Activated gamma-delta T cell treated with Interleukin-2 at 50 U/mL for 16 hours (primary cell): ENCODE measurements around the gene CACNA1C.
"Not testable (repeated sequence)": the region's sequence is repeated elsewhere in the genome, so short reads cannot be mapped to it uniquely, and the experiment has no call there.

Source experiments
- DNase-seq: peaks from one replicate; pipeline ENCODE4 v3.0.0-alpha.2; 2020

CACNA1C gene

GRCh38 chr12:2683283-2684025 lies 630.7 kb downstream of the CACNA1C start:
- DNase-seq = no peak

GRCh38 chr12:2684026-2684325 lies 631.2 kb downstream of the CACNA1C start:
- DNase-seq = not testable (repeated sequence)

GRCh38 chr12:2685620-2686279 lies 633.0 kb downstream of the CACNA1C start:
- not testable (repeated sequence) for DNase-seq

- DNase-seq = no peak
Measured at GRCh38 chr12:2686280-2686646, 633.5 kb downstream of the CACNA1C start.

DNA sequence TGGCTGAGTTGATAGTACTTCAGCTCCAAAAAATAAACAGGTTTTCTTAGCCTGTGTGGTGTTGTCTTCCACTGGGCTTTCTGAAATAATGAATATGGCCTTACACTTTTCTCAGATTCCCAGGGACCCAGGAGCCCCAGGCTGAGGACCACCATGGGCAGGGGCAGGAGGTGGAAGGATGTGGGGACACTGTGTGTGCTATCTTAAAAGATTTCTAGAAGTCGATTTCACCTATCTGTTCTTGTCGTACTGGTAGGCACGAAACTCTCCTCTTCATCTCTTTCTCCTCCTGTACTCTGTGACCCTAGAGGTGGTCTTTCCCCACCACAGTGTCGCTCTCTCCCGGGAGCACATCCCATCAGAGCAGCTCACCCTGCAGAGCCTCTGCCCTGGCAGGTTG lies 634.3 kb downstream of the CACNA1C start:
- DNase-seq = no peak

DNA sequence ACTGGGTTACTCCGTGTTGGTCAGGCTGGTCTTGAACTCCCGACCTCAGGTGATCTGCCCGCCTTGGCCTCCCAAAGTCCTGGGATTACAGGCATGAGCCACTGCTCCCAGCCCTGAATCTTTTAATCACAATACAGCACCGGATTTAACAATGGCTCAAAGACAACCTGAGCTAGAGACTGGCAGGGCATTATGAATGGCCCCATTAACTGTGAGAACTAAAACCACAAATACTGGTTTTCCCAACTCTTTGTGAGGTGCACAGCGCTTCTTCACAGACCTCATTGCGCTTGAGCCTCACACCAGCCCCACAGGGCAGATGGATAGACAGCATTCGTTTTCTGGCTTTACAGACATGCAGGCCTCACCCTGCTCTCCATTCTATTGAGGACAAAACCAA lies 634.9 kb downstream of the CACNA1C start:
- DNase-seq = no peak

- no peak for DNase-seq
Measured at GRCh38 chr12:2688381-2688931, 635.7 kb downstream of the CACNA1C start.

- DNase-seq = no peak
Measured at GRCh38 chr12:2689393-2689792, 636.6 kb downstream of the CACNA1C start.

- no peak for DNase-seq
Measured at GRCh38 chr12:2689879-2690278, 637.1 kb downstream of the CACNA1C start.

DNA sequence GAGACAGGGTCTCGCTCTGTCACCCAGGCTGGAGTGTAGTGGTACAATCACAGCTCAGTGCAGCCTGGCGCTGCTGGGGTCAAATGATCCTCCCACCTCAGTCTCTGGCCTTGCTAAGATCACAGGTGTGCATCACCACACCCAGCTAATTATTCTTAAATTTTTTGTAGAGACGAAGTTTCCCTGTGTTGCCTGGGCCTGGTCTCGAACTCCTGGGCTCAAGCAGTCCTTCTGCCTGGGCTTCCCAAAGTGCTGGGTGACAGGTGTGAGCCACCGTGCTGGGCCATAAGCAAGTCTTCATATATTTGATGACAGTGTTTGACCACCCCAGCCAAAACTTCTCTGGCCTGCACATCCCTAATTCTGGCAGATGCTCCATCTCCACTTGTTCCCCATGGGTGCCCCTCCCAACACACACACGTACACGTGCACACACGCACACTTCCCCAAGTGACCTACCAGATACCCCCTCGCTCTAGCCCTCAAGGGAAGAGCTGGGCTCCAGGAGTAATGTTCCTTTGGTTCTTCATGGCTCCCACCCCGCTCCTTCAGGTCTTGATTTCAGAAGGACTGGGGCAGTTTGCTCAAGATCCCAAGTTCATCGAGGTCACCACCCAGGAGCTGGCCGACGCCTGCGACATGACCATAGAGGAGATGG lies 637.7 kb downstream of the CACNA1C start:
- no peak for DNase-seq

GRCh38 chr12:2691006-2691344 lies 638.2 kb downstream of the CACNA1C start:
- DNase-seq = peak; percentile 58

DNA sequence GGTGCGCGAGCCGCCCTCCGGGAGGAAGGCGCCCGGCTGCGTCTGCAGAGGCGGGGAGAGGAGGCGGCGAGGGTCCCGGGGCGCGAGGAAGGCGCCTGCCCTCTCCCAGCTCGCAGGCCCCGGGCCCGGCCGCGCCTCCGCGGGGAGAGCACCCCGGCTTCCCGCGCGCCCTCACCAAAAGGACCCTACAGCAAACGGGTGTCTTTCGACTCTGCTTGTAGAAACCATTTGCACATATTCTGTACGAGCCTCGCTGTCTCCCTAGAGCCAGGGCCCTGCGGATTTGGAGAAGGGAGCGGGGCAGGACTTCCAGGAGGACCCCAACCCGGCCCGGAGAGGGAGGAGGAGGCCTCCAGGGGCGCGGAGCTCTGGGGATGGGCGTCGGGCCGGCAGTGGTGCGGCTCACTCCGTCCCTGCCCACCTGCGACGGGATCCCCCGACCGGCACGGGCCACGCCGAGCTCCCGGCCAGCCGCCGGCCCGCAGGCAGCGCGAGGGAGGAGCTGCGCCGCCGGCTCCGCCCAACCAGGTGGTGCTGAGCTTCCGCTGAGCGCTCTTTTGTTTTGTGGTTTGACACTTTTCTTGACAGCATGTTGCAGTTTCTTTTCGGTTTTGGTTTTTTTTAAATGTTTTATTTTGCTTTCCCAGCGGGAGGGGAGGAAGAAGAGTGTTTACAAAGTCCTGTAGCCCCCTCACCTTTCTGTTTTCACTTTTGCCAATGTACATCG lies 638.7 kb downstream of the CACNA1C start:
- peak; percentile 50 for DNase-seq

DNA sequence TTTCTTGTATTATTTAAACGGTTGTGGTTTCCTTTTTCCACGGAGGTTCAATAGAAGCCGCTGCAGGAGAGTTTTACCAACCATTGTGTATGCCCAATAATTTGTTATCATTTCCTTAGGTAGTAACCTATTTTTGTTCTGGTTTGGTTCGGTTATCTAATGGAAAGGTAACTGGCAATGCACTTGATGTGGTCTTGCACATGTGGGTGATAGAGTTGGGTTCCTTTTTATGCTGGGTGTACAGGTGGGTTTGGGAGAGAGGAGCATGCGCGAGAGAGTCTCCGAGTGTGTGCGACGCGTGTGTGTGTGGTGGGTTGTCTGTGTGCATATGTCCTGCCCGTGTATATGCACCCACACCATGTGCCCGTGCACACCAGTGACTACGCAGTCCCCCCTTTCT lies 639.3 kb downstream of the CACNA1C start:
- DNase-seq = no peak

DNA sequence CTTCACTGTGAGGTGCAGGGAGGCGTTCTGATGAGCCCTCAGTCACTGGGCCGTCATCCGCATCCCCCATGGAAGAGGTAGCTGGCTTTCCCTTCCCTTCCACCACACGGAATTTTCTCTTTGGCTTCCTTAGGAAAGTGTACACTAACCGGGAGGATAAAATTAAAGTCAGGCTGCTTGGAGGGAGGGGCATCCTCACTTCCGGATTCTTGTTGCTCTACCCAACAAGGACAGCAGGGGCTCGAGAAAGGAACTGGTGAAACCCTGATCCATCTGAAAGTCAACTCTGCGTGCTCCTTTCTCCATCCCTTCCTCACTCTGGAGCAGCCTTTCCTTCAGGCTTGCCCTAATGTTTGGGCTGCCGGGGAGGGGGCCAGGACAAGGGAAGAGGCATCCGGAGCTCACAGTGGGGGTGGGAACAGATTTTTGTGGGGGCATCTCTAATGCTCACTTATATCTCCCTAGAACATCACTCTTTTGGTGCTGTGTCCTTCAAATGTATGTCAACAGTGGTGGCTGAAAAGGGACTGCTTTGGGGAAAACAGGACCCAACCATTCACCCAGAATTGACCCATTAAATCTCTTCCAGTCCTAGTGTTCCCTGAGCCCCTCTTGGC lies 640.6 kb downstream of the CACNA1C start:
- DNase-seq = no peak

DNA sequence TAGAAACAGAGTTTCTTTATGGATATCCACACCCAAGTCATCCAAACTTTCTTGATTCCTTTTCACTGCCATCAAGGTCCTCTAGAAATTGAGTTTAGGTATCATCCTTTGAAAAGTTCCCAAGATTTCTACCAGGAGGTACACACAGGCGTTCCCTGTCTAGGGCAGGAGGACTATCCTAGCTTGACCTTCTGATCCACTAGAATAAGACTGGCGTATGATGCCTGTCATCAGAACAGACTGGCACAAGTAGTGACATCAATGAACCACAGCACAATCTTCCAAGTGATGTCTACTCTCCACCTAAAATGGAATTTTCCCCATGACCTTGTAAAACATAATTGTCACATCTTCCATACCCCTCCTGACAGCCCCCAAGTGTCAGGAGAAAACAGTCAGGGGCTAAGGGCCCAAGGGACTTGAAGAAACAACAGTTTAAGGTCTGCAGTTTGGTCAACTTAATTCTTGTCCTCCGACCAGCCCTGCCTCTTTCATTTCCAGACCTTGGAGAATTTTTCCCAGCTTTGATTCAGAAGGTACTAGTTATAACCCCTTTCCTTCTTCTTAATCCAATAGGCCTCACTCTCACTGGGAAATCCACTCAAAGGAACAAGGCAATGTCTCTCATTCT lies 641.3 kb downstream of the CACNA1C start:
- no peak for DNase-seq

DNA sequence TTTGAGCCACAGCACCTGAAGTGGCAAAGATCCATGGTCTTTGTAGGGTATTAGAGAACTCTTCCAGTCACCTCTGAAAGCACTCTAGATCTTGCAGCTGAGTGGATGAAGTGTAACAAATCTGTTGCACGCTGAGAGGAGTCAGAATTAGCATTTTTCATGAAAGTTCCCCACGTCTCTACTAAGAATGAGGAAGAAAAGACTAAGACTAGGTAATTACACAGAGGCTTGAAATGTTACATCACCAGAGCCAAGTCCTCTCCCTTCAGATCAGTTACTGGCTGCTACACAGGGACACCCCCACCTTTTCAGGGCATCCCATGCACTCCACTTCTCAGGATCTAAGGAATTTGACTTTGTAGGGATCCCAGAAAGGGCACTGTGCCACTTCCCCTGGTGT lies 643.3 kb downstream of the CACNA1C start:
- no peak for DNase-seq

- no peak for DNase-seq
Measured at GRCh38 chr12:2697057-2697800, 644.4 kb downstream of the CACNA1C start.

DNA sequence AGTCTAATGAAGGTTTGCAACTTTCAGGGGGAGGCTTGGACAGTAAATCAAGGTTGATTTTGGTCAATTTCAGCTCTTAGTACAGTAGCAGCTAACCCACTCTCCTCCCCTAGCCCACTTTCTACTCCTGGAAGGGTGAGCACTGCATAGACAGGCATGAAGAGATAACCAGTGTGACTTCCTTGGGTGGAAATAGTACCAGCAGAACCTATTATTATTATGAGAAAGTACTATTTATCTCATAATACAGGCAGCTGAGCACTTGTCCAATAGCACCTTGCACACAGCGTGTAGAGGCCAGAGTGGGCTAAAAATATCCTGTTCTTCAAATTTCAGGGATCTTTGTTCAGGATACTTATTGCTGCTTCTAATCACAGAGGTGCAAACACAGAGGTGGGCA lies 645.8 kb downstream of the CACNA1C start:
- DNase-seq = no peak

GRCh38 chr12:2710701-2711100 lies 657.9 kb downstream of the CACNA1C start:
- DNase-seq = no peak

DNA sequence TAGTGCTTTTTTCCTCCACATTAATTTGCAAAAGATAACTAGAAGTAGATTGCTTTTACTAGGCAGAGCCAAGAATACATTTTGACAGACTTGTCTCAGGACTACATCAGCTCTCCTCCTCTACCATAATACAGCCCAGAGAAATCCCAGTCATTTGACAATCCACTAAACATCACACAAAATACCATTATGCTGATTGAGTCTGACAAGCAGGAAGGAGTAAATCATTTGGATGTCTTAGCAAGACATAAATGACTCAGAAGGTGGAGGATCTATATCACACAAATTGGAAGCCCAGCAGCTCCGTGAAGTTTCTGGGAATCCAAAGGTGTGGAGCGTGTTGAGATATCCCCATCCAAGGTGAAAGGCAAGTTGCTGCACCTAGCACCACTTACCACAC lies 666.6 kb downstream of the CACNA1C start:
- no peak for DNase-seq

- DNase-seq = no peak
Measured at GRCh38 chr12:2722806-2723205, 670.0 kb downstream of the CACNA1C start.

DNA sequence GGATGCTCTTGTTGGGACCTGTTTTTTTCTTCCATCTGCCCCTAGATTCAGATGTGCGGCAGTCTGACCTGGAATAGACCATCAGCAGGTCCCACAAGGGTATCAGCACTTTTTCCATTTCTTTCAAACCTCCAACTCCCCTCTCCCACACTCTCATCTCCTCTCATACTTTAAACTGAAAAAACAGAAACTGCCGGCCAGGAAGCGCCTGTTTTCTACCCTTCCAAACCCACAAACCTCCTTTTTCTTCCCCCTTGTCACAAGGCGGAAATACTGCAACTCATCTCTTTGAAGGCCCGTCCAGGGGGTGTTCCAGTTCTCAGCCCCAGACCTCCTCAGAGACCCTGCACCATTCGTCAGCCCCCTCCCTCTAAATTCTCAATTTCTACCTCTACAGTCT lies 679.5 kb downstream of the CACNA1C start:
- no peak for DNase-seq
